Mesodermal cell (in vitro differentiated cells): ENCODE results near the gene FAM90A1.
"Not testable (repeated sequence)": the region's sequence is repeated elsewhere in the genome, so short reads cannot be mapped to it uniquely, and the experiment has no call there.

Source experiments
- H3K27ac ChIP-seq: 2 replicates; pipeline ENCODE4 v1.7.0; 2013; ENCODE audit warnings: mild to moderate bottlenecking, low read depth, low read length, moderate library complexity; ENCODE audit not compliant: severe bottlenecking
- H3K36me3 ChIP-seq: 2 replicates; pipeline ENCODE4 v1.7.1; 2013; ENCODE audit warnings: mild to moderate bottlenecking, low read length, moderate library complexity; ENCODE audit not compliant: control insufficient read depth, insufficient read depth
- H3K4me1 ChIP-seq: one replicate; pipeline ENCODE4 v1.7.1; 2013; ENCODE audit warnings: mild to moderate bottlenecking, low read length; ENCODE audit not compliant: insufficient read depth, control insufficient read depth, poor library complexity, severe bottlenecking
- H3K4me3 ChIP-seq: 2 replicates; pipeline ENCODE4 v1.7.0; 2013; ENCODE audit warnings: low read length, control low read depth, mild to moderate bottlenecking; ENCODE audit not compliant: insufficient read depth, poor library complexity, severe bottlenecking; ENCODE audit errors: extremely low read depth
- H3K9me3 ChIP-seq: 2 replicates; pipeline ENCODE4 v1.7.1; 2013; ENCODE audit warnings: mild to moderate bottlenecking, low read length, moderate library complexity; ENCODE audit not compliant: control insufficient read depth
- WGBS, 2 experiments: methylation state at CpG; one replicate each; pipeline ENCODE4 v1.1.5; 2013; ENCODE audit warnings: missing lambda C conversion rate in 2 of 2; ENCODE audit not compliant: insufficient coverage in 2 of 2; 5-methylcytosine and 5-hydroxymethylcytosine counted together

The FAM90A1 gene

DNA sequence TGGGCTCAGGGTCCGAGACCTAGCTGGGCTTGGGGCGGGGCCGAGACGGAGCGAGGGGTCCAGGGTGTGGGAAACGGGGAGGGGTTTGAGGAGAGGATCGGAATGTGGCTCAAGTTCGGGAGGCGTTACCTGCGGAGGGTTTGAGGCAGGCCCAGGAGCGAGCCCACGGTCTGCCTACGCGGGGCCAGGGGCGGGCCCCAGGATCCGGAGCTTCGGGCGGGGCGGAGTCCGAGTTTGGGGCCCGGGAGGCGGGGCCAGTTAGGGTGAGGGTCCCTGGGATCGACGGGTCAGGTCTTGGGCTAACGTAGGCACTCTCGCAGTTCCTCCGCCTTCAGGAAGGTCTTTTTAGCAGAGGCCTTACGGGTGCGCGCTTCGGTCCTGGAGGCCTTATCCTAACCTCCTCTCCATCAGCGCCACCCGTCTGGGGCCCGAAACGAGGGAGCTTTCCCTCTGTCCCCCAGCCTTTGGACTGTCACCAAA is 16.3 kb upstream of the FAM90A1 start:
- not testable (repeated sequence) for H3K36me3 ChIP-seq, H3K9me3 ChIP-seq, H3K27ac ChIP-seq, H3K4me1 ChIP-seq
- 0 to 1% methylated on average over 11 to 14 of the region's 35 CpGs for WGBS, 2 experiments
- peak overlapping the region; percentile 50 for H3K4me3 ChIP-seq

DNA sequence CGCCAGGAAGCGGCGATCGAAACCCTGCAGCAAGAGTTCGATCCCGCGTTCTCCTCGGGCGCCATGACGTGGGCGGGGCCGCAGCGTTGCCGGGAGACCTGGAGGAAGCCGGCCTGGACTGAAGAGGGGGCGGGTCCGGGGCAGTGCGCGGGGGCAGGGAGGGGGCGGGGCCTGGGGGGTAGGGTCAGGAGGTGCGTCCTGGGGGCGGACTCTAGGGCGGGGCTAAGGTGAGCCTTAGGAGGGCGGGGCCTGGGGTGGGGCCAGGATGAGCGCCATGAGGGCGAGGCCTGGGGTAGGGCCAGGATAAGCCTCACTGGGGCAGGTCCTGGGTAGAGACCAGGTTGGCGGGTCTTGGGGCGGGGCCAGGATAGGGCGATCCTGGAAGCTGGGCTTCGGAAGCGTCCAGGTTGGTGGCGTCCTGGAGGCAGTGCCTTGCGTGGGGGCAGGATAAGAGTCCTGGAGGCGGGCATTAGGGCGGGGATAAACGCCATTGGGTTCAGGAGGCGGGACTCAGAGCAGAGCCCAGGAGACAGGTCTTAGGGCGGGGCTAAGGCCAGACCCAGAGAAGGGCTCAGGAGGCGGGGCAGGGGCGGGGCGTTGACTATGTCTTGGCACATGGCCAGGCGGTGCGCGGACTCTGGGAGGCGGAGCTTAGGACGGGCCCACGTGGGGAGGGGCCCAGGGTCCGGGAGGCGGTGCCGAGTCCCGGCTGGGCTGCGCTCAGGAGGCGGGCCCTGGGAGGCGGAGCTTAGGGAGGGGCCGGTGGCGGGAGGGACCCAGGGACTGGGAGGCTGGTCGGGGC is 15.7 kb upstream of the FAM90A1 start:
- Histone ChIP-seq H3K27ac (peak overlapping the region; percentile 84), H3K4me3 (peak overlapping the region; percentile 67)
- H3K36me3 ChIP-seq, H3K4me1 ChIP-seq, H3K9me3 ChIP-seq: not testable (repeated sequence)
- WGBS, 2 experiments: 2 to 4% methylated on average over 21 to 31 of the region's 57 CpGs

DNA sequence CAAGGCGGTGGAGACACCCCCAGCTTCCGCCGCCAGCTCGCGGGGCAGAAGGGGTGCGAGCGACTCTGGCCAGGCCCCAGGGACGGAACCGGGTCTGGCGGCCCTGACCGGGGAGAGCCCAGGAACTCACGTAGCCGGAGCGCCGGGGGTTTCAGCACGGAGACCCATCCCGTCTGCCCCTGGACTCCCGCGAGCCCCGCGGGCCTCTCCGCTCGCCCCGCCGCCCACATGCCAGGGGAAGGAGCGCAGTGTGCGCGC is 15.1 kb upstream of the FAM90A1 start:
- peak overlapping the region; percentile 84 for H3K27ac ChIP-seq
- H3K4me1 ChIP-seq, H3K36me3 ChIP-seq, H3K9me3 ChIP-seq: not testable (repeated sequence)
- WGBS, 2 experiments: 0 to 1% methylated on average over 8 to 26 of the region's 28 CpGs
- peak overlapping the region; percentile 67 for H3K4me3 ChIP-seq

DNA sequence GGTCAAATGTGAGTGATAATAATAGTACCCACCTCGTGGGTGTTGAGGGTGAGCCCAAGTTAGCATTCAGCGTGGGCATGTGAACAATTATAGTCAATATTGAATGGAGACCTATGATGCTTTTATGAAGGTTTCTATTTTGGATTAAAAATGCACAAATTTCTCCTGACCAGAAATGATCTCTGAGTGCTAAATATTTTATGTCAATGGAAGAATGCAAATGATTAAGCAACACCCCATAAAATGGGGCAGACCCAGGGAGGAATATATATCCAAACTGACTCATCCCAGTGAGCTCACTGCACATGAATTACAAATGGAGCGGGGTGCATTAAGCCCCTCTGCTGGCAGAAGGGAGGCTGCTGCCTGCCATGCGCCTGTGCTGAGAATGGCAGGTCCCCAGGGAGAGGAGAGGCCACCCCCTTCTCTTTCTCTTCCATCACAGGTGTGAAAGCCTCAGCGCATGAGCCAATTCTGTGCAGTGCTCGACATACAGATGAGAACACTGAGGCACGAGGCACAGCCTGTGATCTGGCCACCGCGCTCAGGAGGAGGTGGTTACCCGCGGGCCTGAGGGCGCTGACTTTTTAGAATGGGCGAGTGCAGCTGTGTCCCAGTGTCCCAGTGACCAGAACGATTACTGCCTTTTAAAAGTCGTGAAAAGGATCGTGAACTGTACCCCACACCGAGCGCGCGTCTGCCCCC is 14.7 kb upstream of the FAM90A1 start:
- not testable (repeated sequence) for H3K4me1 ChIP-seq, H3K9me3 ChIP-seq, H3K36me3 ChIP-seq
- H3K27ac ChIP-seq: peak overlapping the region; percentile 84
- 0 to 1% methylated on average over 10 to 16 of the region's 20 CpGs for WGBS, 2 experiments
- peak overlapping the region; percentile 67 for H3K4me3 ChIP-seq

DNA sequence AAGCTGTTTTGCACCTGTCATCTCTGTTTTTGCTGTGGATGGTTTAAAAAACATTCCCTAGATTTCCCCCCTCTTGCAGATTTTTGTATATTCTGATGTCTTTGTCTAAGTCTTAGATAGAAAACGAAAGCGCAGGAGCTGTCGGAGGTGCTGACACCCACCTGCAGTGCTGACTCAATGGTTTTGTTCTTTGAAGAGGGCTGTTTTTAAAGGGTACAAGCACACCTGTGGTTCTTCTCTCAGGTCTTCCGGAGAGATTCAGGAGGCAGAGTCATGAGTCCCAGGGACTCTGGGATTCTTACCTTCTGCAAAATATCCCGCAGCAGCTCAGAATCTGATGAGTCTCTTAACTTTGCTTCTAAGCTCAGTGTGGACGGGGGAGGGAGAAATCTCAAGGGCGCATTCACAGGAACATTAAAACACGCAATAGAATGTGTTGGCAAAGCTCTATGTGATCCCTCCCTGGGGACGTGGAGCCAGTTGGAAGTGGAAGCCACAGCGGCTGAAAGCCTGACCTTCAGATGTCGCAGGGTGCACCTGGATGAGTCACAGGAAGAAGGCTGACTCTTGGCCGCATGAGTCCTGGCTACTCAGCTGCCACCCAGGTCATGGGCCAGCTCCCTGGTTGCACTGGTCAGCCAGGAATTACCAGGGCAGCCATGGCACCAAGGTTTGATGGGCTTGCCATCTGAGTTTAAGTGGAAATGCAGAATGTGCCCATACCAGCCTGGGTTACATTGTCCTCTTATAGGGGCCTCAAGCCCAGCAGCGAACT is 13.1 kb upstream of the FAM90A1 start:
- H3K9me3 ChIP-seq, H3K27ac ChIP-seq, H3K4me3 ChIP-seq, H3K4me1 ChIP-seq, H3K36me3 ChIP-seq: not testable (repeated sequence)
- WGBS, 2 experiments: 90 to 91% methylated on average over 2 to 4 of the region's 13 CpGs

DNA sequence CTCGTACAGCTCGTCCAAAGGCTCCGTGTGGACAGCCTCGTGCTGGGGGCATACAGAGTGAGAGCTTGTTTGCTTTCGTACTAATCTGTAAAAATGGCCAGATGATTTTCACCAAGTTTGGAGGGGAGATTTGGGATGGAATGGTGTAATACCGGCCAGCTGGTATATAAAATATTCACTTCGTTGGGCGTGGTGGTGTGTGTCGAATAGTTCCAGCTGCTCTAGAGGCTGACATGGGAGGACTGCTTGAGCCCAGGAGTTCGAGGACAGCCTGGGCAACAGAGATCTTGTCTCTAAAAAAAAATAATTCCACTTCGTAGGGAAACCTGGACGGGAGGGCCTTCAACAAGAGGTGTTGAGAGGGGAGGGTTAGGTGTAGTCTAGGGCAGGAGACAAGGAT is 9.6 kb upstream of the FAM90A1 start:
- H3K36me3 ChIP-seq, H3K4me3 ChIP-seq, H3K9me3 ChIP-seq, H3K27ac ChIP-seq, H3K4me1 ChIP-seq: not testable (repeated sequence)
- 95 to 100% methylated on average over 4 of the region's 12 CpGs for WGBS, 2 experiments

DNA sequence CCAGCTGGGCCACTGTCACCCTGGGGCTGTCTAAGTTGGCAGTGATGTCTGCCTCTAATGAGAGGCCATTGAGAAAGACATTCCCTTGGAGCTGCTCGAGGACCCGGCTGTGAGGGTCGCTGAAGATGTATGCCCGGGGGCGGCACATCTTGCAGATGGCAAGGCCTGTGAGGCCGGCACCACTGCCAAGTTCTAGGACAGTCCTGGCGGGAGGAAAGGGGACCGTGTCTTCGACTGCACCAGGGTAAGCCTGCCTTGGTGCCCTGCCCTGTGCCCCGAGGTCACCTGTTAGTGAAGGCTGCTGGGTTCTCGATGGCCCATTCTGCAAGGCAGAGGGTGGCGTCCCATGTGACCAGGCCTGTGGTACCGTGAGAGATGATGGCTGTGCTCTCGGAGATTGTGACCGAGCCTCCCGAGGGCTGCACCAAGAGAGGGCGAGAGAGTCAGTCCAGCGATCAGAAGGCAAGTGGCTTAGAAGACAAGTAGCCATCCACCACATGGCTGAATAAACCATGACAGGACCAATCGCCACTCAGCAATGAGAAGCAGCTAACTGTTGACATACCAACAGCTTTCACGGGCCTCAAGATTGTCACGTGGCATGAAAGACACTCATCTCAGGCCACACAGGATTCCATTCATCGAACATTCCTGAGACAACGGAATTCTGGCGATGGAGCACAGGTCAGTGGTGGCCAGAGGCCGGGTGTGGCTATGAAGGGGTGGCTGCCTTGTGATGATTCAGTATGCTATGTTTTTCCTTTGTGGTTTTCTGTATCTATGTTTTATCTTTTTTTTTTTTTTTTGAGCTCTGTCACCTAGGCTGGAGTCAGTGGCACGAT is 8.1 kb upstream of the FAM90A1 start:
- H3K36me3 ChIP-seq, H3K4me1 ChIP-seq, H3K9me3 ChIP-seq, H3K27ac ChIP-seq, H3K4me3 ChIP-seq: not testable (repeated sequence)
- whole genome bisulfite sequencing, 2 experiments: 98% methylated on average over 6 to 12 of the region's 26 CpGs

DNA sequence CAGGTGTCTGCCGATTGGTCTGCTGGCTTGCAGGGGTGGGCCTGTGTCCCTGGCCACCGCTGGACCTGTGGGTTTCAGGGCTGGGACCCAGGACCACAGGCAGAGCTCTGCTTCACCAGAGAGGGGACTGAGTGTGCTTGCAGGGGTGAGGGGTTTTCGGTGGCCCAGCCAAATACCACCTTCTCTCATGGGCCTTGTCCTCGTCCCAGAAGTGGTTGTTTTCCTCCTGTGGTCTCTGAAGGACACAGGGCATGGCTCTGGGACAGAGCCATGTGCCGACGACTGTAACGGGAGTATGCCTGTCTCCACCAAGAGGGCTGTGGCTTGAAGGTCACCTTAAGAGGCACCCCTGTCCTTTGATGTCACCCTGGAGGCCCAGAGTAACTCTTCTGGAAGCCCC is 7.3 kb upstream of the FAM90A1 start:
- not testable (repeated sequence) for H3K4me1 ChIP-seq, H3K27ac ChIP-seq, H3K36me3 ChIP-seq, H3K9me3 ChIP-seq, H3K4me3 ChIP-seq
- WGBS, 2 experiments: 82 to 86% methylated on average over 6 of the region's 7 CpGs

DNA sequence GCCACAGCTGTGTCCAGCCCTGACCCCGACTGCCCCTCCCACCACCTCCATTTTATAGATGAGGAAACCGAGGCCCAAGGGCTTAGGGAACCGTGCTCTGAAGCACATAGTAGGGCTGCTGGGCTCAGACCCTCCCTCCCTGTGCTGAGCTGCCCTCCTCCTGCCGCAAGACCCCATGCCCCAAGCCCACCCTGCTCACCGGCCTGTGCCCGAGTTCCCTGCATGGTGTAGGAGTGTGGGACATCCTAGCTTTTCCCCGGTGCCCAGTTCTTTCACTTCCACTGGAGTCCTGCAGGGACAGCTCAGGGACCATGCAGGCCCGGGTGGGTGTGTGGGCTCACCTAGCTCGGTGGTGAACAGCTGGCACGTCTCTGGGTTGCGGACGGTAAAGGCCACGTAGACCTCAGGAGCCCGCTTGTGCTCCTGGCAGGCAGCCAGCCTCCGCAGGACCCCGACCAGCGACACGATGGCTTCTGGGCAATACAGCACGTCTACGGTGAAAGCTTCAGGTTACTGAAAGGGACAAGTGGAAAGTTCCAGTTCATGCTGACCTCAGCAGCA is 6.6 kb upstream of the FAM90A1 start:
- not testable (repeated sequence) for H3K9me3 ChIP-seq, H3K4me3 ChIP-seq, H3K4me1 ChIP-seq, H3K27ac ChIP-seq, H3K36me3 ChIP-seq
- WGBS, 2 experiments: 96 to 100% methylated on average over 2 to 5 of the region's 20 CpGs

DNA sequence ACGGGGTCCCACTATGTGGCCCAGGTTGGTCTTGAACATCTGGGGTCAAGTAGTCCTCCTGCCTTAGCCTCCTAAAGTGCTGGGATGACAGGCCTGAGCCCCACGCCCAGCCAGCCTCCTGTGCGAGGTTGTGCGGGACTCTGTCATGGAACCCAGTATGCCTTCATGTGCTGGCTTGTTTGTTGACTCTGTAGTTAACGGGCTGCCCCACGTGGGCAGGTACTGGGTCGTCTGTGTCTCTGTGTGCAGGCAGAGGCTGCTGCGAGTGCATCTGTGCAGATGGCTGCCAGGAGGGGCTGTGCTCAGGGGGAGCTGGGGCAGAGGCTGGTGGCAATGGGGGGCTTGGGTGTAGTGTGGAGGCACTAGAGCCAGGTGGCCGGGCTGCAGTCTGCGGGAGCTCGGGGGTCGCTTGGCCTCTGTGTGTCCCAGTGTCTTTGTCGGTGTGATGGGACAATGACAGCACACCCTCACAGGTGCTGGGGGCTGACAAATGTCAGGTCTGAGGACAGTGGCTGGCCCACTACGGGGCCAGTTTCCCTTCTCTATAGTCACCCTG is 6.0 kb upstream of the FAM90A1 start:
- not testable (repeated sequence) for H3K4me3 ChIP-seq, H3K9me3 ChIP-seq, H3K36me3 ChIP-seq, H3K4me1 ChIP-seq, H3K27ac ChIP-seq
- WGBS, 2 experiments: 84 to 89% methylated on average over 10 to 12 of the region's 14 CpGs
